GM19467 (cell line): ENCODE measurements around the gene ADAMTS2.
"Not testable (repeated sequence)": the region's sequence is repeated elsewhere in the genome, so short reads cannot be mapped to it uniquely, and the experiment has no call there.

Experiments used
- ATAC-seq: cut with Tn5 transposase; IDR thresholded peaks from one replicate; pipeline ENCODE4 v1.9.1; 2021; ENCODE audit warnings: mild to moderate bottlenecking, moderate library complexity; ENCODE audit not compliant: unreplicated experiment

ADAMTS2 gene

GRCh38 chr5:179221196-179221876 lies 123.9 kb downstream of the ADAMTS2 start:
- no peak for ATAC-seq

- ATAC-seq = no peak
These were observed 124.5 kb downstream of the ADAMTS2 start for GRCh38 chr5:179220716-179221115.

- ATAC-seq = no peak
These were observed 125.3 kb downstream of the ADAMTS2 start for GRCh38 chr5:179219661-179220620.

- ATAC-seq = no peak
These were observed 126.3 kb downstream of the ADAMTS2 start for GRCh38 chr5:179218943-179219330.

- ATAC-seq = no peak
These were observed 127.0 kb downstream of the ADAMTS2 start for GRCh38 chr5:179217956-179218942.

GRCh38 chr5:179217356-179217755 lies 127.9 kb downstream of the ADAMTS2 start:
- no peak for ATAC-seq

GRCh38 chr5:179216381-179216780 lies 128.9 kb downstream of the ADAMTS2 start:
- not testable (repeated sequence) for ATAC-seq

GRCh38 chr5:179215576-179215975 lies 129.7 kb downstream of the ADAMTS2 start:
- ATAC-seq = no peak

- no peak for ATAC-seq
These were observed 130.6 kb downstream of the ADAMTS2 start for GRCh38 chr5:179214678-179215077.

- no peak for ATAC-seq
These were observed 132.4 kb downstream of the ADAMTS2 start for GRCh38 chr5:179212870-179213269.

GRCh38 chr5:179211631-179212030 lies 133.6 kb downstream of the ADAMTS2 start:
- no peak for ATAC-seq

- ATAC-seq = no peak
These were observed 134.2 kb downstream of the ADAMTS2 start for GRCh38 chr5:179211068-179211467.

- no peak for ATAC-seq
These were observed 134.8 kb downstream of the ADAMTS2 start for GRCh38 chr5:179210478-179210877.

- no peak for ATAC-seq
These were observed 135.7 kb downstream of the ADAMTS2 start for GRCh38 chr5:179209359-179210150.

GRCh38 chr5:179208706-179209358 lies 136.4 kb downstream of the ADAMTS2 start:
- ATAC-seq = no peak

- ATAC-seq = no peak
These were observed 137.1 kb downstream of the ADAMTS2 start for GRCh38 chr5:179207920-179208705.

- no peak for ATAC-seq
These were observed 137.8 kb downstream of the ADAMTS2 start for GRCh38 chr5:179207470-179207869.

GRCh38 chr5:179206366-179206765 lies 138.9 kb downstream of the ADAMTS2 start:
- ATAC-seq = no peak

GRCh38 chr5:179205277-179205676 lies 140.0 kb downstream of the ADAMTS2 start:
- ATAC-seq = no peak
